Measurements from ENCODE around the gene RNF111.

RNF111 gene

DNA sequence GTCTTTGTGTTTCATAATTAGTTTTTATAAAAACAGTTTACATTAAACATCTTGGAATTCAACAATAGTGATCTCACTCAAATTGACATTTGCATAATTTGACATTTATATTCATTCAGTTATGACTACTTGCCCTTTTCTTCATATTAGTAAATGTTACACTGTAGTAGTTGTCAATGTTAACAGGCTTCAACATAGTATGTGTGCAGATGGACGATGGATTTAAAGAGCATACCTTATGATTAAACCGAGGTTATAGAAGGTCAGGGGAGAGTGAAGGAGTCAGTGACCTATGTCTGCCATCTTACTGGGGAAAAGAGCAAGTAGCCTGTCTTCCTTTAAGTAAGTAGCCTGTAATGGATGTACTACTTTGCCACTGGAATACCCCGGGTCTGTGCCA lies 109.0 kb downstream of the RNF111 start:
- peaks cover 7% of the 10 kb centered on the region for H3K36me3 ChIP-seq (ENCODE audit: control insufficient read depth, insufficient read depth, low read length)
- no peak for TF ChIP-seq CTCF (IDR thresholded peaks at IDR 0.05; ENCODE audit: insufficient read depth, low read length, poor library complexity, severe bottlenecking)
- no peak overlapping the region for H3K4me3 ChIP-seq (replicated peaks; ENCODE audit: low read depth, low read length)
- DNase-seq (ENCODE audit: extremely low read depth, insufficient read length) = no peak
- H3K27me3 ChIP-seq (replicated peaks; ENCODE audit: control insufficient read depth, insufficient read depth, low read length) = no peaks in the 10 kb centered on the region

DNA sequence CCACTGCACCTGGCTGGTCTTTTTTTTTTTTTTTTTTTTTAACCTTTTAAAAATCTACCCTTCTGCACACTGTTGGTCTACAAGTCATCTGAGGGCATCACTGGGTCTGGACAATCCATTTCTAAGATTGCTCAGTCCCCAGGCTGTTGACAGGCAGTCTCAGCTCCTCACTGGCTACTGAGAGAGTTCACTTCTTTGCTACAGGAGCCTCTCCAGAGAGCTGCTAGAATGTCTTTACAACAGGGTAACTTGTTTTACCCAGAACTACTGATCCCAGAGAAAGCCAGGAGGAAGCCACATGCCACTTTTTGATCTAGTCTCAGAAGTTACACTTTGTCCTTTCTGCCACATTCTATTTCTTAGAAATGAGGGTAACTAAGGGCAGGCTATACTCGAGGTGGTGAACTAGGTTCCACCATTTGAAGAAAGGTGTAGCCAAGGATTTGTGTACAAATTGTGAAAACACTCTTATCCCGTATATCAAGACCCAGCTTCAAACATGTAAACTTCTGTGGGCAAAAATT lies 111.8 kb downstream of the RNF111 start:
- Histone ChIP-seq H3K27me3 (replicated peaks; ENCODE audit: control insufficient read depth, insufficient read depth, low read length) (no peaks in the 10 kb centered on the region), H3K4me3 (replicated peaks; ENCODE audit: low read depth, low read length) (no peak overlapping the region), H3K36me3 (ENCODE audit: control insufficient read depth, insufficient read depth, low read length) (peaks cover 4% of the 10 kb centered on the region)
- no peak for DNase-seq (ENCODE audit: extremely low read depth, insufficient read length)
- TF ChIP-seq CTCF (IDR thresholded peaks at IDR 0.05; ENCODE audit: insufficient read depth, low read length, poor library complexity, severe bottlenecking) = no peak

GRCh38 chr15:59104602-59104911 lies 117.1 kb downstream of the RNF111 start:
- Histone ChIP-seq H3K36me3 (ENCODE audit: control insufficient read depth, insufficient read depth, low read length) (peaks cover 4% of the 10 kb centered on the region), H3K4me3 (replicated peaks; ENCODE audit: low read depth, low read length) (peak overlapping the region; percentile 97), H3K27me3 (replicated peaks; ENCODE audit: control insufficient read depth, insufficient read depth, low read length) (no peaks in the 10 kb centered on the region)
- no peak for TF ChIP-seq CTCF (IDR thresholded peaks at IDR 0.05; ENCODE audit: insufficient read depth, low read length, poor library complexity, severe bottlenecking)
- no peak for DNase-seq (ENCODE audit: extremely low read depth, insufficient read length)

GRCh38 chr15:59104912-59105732 lies 117.7 kb downstream of the RNF111 start, which contains the start of gene CCNB2:
CCNB2 (plus strand) TSS chr15:59105146; CDS start chr15:59105269, 123 bp downstream.
- no peak for TF ChIP-seq CTCF (IDR thresholded peaks at IDR 0.05; ENCODE audit: insufficient read depth, low read length, poor library complexity, severe bottlenecking)
- peak; percentile 92 for DNase-seq (ENCODE audit: extremely low read depth, insufficient read length)
- Histone ChIP-seq H3K4me3 (replicated peaks; ENCODE audit: low read depth, low read length) (peak within 1 kb of the TSS; percentile 97), H3K27me3 (replicated peaks; ENCODE audit: control insufficient read depth, insufficient read depth, low read length) (no peaks in the 10 kb centered on the region), H3K36me3 (ENCODE audit: control insufficient read depth, insufficient read depth, low read length) (peaks cover 5% of the 10 kb centered on the region)

DNA sequence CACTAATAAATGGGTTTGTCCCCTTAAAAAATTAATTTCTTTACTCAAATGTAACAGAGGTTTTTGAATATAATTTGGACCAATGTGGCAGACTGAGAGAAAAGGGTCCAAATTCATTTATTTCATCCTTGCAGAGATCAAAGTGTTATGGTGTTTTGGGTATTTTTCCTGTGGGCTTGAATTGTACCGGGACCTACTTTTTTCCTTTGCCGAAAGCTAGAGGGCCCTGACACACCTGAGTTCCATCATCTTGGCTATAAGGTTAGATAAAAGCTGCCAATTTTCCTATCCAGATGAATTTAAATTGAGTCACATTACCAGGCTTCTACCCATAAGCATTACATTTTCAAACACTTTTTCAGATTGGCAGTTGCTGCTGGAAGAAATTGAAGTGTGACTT lies 118.4 kb downstream of the RNF111 start:
- H3K36me3 ChIP-seq (ENCODE audit: control insufficient read depth, insufficient read depth, low read length) = peaks cover 8% of the 10 kb centered on the region
- no peaks in the 10 kb centered on the region for H3K27me3 ChIP-seq (replicated peaks; ENCODE audit: control insufficient read depth, insufficient read depth, low read length)
- peak overlapping the region; percentile 97 for H3K4me3 ChIP-seq (replicated peaks; ENCODE audit: low read depth, low read length)
- no peak for DNase-seq (ENCODE audit: extremely low read depth, insufficient read length)
- TF ChIP-seq CTCF (IDR thresholded peaks at IDR 0.05; ENCODE audit: insufficient read depth, low read length, poor library complexity, severe bottlenecking) = peak; percentile 38
